Panc1 (cell line): Measurements from ENCODE around the gene LDB3.

Experiments
- POLR2AphosphoS5 ChIP-seq: IDR thresholded peaks from 2 replicates; pipeline ENCODE4 v1.6.1; 2012; ENCODE audit warnings: mild to moderate bottlenecking, low read depth, low read length, moderate library complexity
- SIN3A ChIP-seq: IDR thresholded peaks from 2 replicates; pipeline ENCODE4 v1.6.1; 2012; ENCODE audit warnings: low read depth, mild to moderate bottlenecking, low read length, moderate library complexity, borderline replicate concordance; ENCODE audit not compliant: insufficient read depth
- TF ChIP-seq, protein P1 (sequence below): fragments of 450-650 bp; IDR thresholded peaks from 2 replicates; pipeline ENCODE4 v1.5.1; 2017; ENCODE audit warnings: mild to moderate bottlenecking
- TF ChIP-seq, protein P2 (sequence below), 2 experiments: IDR thresholded peaks; 2 replicates each; pipeline ENCODE4 v1.6.1; 2011 to 2012; ENCODE audit warnings: low read depth in 2 of 2, control low read depth in 1 of 2, low read length in 1 of 2, mild to moderate bottlenecking in 1 of 2, moderate library complexity in 1 of 2; ENCODE audit not compliant: insufficient read depth in 1 of 2

DNA sequence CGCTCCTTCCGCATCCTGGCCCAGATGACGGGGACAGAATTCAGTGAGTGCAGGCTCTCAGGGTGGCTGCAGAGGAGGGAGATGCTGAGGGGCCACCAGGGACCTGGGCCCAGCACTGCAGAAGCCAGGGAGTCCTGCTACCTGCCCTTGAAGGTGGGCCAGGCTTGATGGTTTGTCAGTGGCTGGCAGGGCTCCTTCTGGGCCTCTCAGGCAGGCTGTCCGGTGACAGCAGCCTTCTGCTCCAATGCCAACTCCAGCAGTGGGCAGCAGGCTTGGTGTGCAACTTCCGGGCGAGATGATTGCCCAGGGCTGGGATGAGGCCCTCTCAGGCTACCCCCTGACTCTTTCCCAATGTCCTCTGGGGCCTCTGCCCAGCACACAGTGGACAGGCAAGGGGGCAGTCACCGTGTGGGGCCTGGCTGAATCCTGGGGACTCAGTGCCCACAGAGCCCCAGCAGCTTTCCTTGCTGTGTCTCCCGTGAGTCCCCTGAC is 23.8 kb downstream of the LDB3 start:
- TF ChIP-seq, protein P1, sequence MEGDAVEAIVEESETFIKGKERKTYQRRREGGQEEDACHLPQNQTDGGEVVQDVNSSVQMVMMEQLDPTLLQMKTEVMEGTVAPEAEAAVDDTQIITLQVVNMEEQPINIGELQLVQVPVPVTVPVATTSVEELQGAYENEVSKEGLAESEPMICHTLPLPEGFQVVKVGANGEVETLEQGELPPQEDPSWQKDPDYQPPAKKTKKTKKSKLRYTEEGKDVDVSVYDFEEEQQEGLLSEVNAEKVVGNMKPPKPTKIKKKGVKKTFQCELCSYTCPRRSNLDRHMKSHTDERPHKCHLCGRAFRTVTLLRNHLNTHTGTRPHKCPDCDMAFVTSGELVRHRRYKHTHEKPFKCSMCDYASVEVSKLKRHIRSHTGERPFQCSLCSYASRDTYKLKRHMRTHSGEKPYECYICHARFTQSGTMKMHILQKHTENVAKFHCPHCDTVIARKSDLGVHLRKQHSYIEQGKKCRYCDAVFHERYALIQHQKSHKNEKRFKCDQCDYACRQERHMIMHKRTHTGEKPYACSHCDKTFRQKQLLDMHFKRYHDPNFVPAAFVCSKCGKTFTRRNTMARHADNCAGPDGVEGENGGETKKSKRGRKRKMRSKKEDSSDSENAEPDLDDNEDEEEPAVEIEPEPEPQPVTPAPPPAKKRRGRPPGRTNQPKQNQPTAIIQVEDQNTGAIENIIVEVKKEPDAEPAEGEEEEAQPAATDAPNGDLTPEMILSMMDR: no peak
- TF ChIP-seq SIN3A: no peak
- TF ChIP-seq, protein P2, sequence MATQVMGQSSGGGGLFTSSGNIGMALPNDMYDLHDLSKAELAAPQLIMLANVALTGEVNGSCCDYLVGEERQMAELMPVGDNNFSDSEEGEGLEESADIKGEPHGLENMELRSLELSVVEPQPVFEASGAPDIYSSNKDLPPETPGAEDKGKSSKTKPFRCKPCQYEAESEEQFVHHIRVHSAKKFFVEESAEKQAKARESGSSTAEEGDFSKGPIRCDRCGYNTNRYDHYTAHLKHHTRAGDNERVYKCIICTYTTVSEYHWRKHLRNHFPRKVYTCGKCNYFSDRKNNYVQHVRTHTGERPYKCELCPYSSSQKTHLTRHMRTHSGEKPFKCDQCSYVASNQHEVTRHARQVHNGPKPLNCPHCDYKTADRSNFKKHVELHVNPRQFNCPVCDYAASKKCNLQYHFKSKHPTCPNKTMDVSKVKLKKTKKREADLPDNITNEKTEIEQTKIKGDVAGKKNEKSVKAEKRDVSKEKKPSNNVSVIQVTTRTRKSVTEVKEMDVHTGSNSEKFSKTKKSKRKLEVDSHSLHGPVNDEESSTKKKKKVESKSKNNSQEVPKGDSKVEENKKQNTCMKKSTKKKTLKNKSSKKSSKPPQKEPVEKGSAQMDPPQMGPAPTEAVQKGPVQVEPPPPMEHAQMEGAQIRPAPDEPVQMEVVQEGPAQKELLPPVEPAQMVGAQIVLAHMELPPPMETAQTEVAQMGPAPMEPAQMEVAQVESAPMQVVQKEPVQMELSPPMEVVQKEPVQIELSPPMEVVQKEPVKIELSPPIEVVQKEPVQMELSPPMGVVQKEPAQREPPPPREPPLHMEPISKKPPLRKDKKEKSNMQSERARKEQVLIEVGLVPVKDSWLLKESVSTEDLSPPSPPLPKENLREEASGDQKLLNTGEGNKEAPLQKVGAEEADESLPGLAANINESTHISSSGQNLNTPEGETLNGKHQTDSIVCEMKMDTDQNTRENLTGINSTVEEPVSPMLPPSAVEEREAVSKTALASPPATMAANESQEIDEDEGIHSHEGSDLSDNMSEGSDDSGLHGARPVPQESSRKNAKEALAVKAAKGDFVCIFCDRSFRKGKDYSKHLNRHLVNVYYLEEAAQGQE (IDR thresholded peaks at IDR 0.05; ENCODE audit: insufficient read depth in 1 of 2, low read depth in 2 of 2, low read length in 1 of 2): no peak
- TF ChIP-seq POLR2AphosphoS5: no peak
